ENCODE measurements around the gene PHF5A. TPM values are rescaled to one million over a fixed set of nuclear protein-coding genes. Genes with fewer than 3 reads are reported as not detected.
A peak's percentile ranks its signal among the peaks of the same experiment; 100 is the strongest.

PHF5A gene
- total and polyA plus RNA-seq, 10 of the 15 experiments (the other 5 are each of a cell fraction or from before 2014, with no cell fraction given): 40.5 to 115 (median 79.2) TPM

GRCh38 chr22:41446057-41446501, 22.4 kb downstream of the PHF5A start (continued):
- no peak for TF ChIP-seq SIN3A (IDR thresholded peaks at IDR 0.05; ENCODE audit: low read depth, low read length)
- no peak for TF ChIP-seq BRCA1 (IDR thresholded peaks at IDR 0.05; ENCODE audit: low read depth, low read length)
- TF ChIP-seq BHLHE40 (IDR thresholded peaks at IDR 0.05; ENCODE audit: borderline replicate concordance in 1 of 2, low read depth in 2 of 2, low read length in 1 of 2): no peak
- TF ChIP-seq EZH2 (IDR thresholded peaks at IDR 0.05; ENCODE audit: borderline replicate concordance, control insufficient read depth, low read depth, low read length): no peak
- TF ChIP-seq CTCF (IDR thresholded peaks at IDR 0.05 in 2 of 3, conservative IDR thresholded peaks at IDR 0.05 in 1 of 3; ENCODE audit: control insufficient read depth in 2 of 3, extremely low read depth in 1 of 3, insufficient read depth in 1 of 3, low read depth in 3 of 3, low read length in 3 of 3): 0 out of 6 replicates have a peak, but pooled peaks of 1 of the 3 experiments have one; percentile 9
- TF ChIP-seq HDGF (IDR thresholded peaks at IDR 0.05): 0 out of 2 replicates have a peak, but pooled peaks have one; percentile 22
- TF ChIP-seq KLF5 (IDR thresholded peaks at IDR 0.05; ENCODE audit: partially characterized antibody): no peak
